NCI-H226 (cell line): Measurements from ENCODE around the gene SND1.

ENCODE experiments used
- DNase-seq: peaks from one replicate; pipeline ENCODE4 v3.0.0-alpha.2; 2015

SND1 gene

DNA sequence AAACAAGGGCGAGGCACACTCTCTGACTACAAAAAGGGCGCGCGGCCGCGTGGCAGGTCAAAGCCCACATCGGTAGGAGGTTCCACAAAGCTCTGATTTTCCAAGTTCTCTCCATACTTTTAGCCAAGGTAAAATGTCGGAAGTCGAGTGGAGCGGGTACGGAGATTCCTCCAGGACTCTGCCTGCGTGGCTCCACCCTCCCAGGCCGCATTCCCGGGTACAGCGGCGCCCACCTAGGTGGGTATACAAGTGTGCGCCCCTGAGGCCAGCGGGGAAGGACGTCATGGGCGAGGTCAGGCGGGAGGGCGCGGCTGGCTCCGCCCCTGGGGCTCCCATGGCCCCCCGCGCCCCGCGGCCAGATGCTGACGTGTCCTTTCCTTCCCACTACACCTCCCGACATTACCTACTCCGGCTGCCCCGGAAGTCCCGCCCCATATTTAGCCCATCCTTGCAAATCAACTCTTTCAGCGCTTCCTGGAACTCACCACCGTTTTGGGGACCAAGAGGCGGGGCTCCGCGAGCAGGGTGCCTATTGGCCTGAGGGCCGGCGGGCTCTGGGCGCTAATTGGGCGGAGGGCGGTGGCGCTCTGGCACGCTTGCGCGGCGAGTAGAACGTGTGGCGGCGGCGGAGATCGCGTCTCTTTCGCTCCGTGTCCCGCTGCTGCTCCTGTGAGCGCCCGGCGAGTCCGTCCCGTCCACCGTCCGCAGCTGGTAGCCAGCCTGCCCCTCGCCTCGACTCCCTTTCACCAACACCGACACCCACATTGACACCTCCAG, at the start of gene SND1:
Gene SND1 (plus strand): TSS at position 639 of the 777 bp plus-strand sequence. CDS start 180 bp downstream, outside the sequence.
- peak; percentile 100 for DNase-seq

DNA sequence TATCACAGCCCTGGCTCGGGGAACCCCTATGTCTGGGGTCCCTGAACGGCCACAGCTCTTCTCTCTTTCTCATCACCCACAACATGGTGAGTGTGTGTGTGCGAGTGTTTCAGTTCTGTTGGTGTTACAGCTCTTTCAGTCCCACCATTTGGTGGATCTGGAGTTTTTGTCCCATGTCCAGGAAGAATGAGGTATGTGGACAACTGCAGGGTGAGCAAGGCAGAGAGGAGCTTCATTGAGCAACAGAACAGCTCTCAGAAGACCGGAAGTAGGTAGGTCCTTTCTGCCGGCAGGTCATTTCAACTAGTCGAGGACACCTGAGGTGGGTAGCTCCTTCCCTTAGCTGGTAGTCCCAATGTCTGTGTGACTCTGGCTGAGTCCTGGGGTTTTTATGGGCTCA, 43.5 kb upstream of the SND1 start:
- no peak for DNase-seq

DNA sequence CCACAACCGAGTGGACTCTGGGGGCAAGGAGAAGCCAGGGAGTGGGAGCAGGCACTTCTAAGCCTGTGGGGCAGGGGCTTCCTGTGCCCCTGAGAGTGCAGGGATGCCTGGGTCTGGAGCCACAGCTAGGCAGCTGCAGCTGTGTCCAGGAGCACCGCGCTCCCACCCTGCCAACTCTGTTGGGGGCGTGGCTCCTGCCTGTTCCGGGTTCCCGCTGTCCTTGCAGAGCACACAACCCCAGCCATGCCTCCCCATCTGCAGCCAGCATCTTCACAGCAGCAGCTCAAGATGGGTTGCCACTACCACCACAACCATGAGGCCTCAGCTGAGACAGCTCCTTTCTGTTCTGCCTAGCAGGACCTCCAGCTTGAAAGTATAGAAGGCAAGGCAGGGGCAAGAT, 42.7 kb upstream of the SND1 start:
- no peak for DNase-seq

DNA sequence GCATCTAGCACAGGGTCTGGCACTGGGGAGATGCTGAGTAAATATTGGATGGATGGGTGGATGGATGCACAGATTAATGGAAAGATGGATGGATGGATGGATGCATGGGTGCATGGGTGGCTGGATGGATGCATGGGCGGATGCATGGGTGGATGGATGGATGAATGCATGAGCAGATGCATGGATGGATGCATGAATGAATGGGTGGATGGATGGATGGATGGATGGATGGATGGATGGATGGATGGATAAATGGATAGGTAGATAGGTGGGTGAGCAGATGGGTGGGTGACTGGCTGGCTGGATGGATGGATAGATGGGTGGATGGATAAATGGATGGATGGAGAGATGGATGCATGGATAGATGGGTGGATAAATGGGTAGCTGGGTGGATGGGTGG, 39.7 kb upstream of the SND1 start:
- DNase-seq: no peak

DNA sequence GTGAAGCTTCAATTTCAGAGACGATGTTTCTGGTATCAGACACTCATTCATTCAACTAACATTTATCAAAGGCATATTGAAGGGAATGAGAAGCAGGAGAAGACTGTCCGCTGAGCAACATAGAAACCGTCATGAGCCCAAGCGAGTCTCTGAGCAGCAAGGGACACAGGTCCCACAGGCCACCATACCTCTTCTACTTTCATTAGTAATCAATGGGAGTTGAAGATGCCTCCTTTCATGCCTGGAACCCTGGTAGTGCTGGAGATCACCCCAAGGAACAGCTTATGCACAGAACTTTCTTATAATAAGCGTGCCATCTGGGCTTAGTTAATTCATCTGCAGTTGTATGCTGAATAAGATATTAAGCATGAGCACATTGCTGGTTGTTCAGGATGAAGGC, 35.3 kb upstream of the SND1 start:
- DNase-seq: no peak

DNA sequence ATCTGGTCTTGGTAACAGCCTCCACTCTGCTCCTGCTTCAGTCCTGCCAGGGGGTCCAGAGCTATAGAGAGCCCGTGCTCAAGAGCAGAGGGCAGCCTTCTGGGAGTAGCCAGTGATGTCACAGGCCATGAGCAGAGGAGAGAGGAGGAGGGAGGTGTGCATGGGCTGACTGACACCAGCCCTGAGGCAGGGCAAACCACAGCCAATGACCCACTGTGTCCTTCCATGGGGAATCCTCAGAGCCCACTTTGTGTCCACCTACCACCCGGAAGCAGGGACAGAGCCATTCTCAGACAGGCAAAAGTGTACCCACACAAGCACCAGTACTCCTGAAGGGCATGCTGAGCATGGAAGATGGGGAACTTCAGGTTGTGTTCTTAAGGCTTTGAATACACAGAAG, 34.0 kb upstream of the SND1 start, which contains the start of gene PAX4:
Gene PAX4 (minus strand): TSS at position 101 of the 400 bp plus-strand sequence. CDS start 2,214 bp downstream, outside the sequence.
- no peak for DNase-seq

- DNase-seq: no peak
Observed at GRCh38 chr7:127618775-127619174, 33.2 kb upstream of the SND1 start.

DNA sequence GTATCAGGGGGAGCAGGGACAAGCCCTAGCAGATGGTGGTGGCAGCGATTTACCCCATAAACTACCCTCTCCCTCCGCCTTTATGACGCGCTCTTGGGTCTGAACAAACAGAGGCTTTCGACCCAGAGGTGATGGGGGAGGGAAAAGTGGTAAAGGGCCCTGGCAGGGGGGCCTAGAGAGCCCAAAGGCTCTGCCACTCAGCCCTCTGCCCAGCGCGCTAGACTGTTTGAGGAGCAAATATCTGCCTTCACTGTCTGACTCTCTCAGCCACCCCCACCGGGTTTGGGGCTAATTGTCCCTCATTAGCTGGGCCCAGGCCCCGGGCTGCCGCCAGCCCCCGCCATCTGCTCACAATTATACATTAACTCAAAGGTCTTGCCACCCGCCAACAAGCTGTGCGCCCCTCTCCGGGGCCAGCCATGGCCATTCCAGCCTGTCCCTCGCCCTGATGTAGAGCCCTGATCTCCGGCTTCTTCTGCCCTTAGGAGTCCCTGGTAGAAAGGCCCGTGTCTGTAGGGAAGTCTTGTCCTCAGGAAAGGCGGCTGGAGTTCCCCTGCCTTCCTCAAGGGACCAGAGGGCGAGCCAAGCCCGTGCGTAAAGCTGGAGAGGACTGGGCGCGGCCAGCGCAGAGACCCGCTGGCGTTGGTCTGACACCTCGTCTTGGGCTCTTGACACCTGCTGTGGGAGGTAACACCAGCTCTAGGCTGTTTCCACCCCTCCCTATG, 32.2 kb upstream of the SND1 start:
- DNase-seq: no peak

- DNase-seq: no peak
Observed at GRCh38 chr7:127620406-127621233, 31.4 kb upstream of the SND1 start.

GRCh38 chr7:127625331-127625730, 26.7 kb upstream of the SND1 start:
- DNase-seq: no peak

GRCh38 chr7:127628445-127628844, 23.5 kb upstream of the SND1 start:
- peak; percentile 60 for DNase-seq

- no peak for DNase-seq
Observed at GRCh38 chr7:127629268-127629854, 22.6 kb upstream of the SND1 start.

DNA sequence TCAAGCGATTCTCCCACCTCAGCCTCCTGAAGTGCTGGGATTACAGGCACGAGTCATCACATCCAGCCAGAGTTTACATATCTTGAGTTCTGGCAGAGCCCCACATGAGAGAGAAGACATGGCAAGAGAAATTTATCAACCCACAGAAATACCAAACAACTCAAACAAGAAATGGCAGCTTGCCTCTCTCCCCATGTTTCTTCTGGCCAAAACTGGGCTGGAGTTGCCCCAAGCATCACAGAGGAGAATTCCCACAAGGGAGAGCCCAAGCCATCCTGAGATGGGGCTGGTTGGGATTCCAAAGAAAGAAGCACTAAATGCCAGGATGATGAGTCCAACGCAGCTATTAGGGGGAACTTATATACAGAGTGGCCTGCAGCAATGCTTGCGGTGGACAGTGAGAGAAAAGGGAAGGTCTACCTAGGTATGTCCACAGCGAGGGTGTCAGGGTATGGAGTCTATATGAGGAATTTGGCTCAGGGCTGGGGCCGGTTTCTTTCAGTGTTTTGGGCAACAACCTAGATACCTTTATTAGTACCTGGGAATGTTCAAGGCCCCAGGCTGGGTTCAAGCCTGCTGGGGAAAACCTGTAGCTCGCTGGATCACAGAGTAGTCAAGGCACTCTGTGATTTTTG, 19.6 kb upstream of the SND1 start:
- peak; percentile 89 for DNase-seq

GRCh38 chr7:127635659-127636285, 16.2 kb upstream of the SND1 start:
- no peak for DNase-seq

DNA sequence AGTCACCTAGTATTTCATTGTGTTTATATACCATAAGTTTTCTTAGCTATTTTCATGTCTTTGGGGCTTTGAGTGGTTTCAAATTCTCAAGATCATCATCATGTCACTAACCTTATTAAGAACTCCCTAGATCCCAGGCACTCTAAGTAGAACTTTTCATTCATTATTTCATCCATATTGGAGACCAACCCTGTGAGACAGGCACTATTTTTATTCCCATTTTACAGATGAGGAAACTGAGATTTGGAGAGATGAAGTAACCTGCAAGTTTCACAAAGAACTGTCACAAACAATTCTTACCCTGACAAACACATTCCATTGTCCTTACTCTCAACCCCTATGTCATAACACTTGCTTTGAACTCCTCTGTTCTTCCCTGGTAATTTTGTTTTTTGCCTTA, 13.8 kb upstream of the SND1 start:
- no peak for DNase-seq

DNA sequence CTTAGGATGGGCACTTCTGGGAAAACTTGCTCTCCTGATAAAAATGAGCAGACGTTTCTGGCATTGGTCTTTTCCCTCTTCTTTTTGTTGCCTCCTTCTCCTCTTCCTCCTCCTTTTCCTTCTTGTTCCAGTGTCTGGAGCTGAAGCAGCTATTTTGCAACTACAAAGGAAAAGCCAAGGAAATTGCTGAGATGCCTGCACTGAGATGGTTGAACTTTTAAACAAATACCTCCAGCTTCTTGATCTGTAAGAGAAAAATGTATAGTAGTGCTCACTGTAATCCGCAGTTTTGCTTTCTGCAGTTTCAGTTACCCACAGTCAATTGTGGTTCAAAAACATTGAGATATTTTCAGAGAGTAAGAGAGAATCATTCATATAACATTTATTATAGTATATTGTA, 7.5 kb upstream of the SND1 start:
- DNase-seq: no peak

GRCh38 chr7:127647636-127648035, 4.4 kb upstream of the SND1 start:
- DNase-seq: no peak

DNA sequence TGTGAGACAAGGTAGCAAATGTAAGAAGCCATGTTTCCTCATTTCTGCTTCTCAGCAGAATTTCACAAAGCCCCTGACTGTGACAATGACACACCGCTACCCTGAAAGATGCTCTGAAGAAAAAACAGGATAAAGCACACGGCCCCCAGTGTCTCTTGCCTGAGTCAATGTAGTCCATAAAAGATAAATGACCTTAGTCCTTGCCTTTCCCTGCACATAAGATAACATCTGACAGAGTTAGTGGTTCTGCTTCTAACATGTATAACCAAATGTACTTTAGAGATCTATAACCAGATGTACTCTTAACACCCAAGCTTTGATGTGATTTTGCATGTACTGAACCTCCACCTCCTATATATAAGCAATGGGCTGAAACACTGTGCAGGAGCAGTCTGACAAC, 3.0 kb upstream of the SND1 start:
- no peak for DNase-seq

- no peak for DNase-seq
Observed at GRCh38 chr7:127650847-127651555, 993 bp upstream of the SND1 start.

GRCh38 chr7:127652333-127653248, 597 bp downstream of the SND1 start:
- DNase-seq: no peak
